Aorta (tissue), 5 donors: ENCODE measurements around the gene TAF1B. TPM values are rescaled to one million over a fixed set of nuclear protein-coding genes. Genes with fewer than 3 reads are reported as not detected.

Experiments
- ATAC-seq: fragments of 200-7000 bp; cut with Tn5 transposase; one replicate; pipeline ENCODE4 v1.9.1; 2022; ENCODE audit warnings: moderate library complexity; ENCODE audit not compliant: low FRiP score
- DNase-seq, 2 donors: peaks; one replicate each; pipeline ENCODE4 v3.0.0-alpha.2; 2020
- H3K27ac ChIP-seq, 2 donors: one replicate each; pipeline ENCODE4 v1.5.1; 2013; ENCODE audit warnings: low read length in 2 of 2, mild to moderate bottlenecking in 2 of 2, moderate library complexity in 2 of 2, control low read depth in 1 of 2, inconsistent platforms in 1 of 2, low read depth in 1 of 2
- H3K27me3 ChIP-seq, 2 donors: one replicate each; pipeline ENCODE4 v1.6.1; 2013; ENCODE audit warnings: control low read depth in 1 of 2, low read length in 1 of 2, mild to moderate bottlenecking in 1 of 2, moderate library complexity in 1 of 2; ENCODE audit not compliant: insufficient read depth in 2 of 2, control insufficient read depth in 1 of 2
- H3K36me3 ChIP-seq, 2 donors: one replicate each; pipeline ENCODE4 v1.6.1; 2013; ENCODE audit warnings: control low read depth in 1 of 2, low read length in 1 of 2, mild to moderate bottlenecking in 1 of 2; ENCODE audit not compliant: insufficient read depth in 2 of 2, control insufficient read depth in 1 of 2
- H3K4me1 ChIP-seq, 2 donors: one replicate each; pipeline ENCODE4 v1.6.1; 2013; ENCODE audit warnings: low read length in 2 of 2, control low read depth in 1 of 2, mild to moderate bottlenecking in 1 of 2, moderate library complexity in 1 of 2; ENCODE audit not compliant: insufficient read depth in 2 of 2, control insufficient read depth in 1 of 2
- H3K4me3 ChIP-seq, 2 donors: one replicate each; pipeline ENCODE4 v1.5.1; 2013; ENCODE audit warnings: low read length in 2 of 2, control low read depth in 1 of 2, mild to moderate bottlenecking in 1 of 2
- H3K9me3 ChIP-seq: one replicate; pipeline ENCODE4 v1.6.1; 2013; ENCODE audit warnings: mild to moderate bottlenecking, low read length; ENCODE audit not compliant: control insufficient read depth
- WGBS, 2 donors: extraction: QIAGEN DNeasy Blood & Tissue Kit; methylation state at CpG; one replicate each; pipeline ENCODE4 v1.1.7; 2013; 5-methylcytosine and 5-hydroxymethylcytosine counted together
- intact Hi-C, 2 donors: fragments of 100-400 bp; cut with DNase I; formaldehyde crosslinking; loops; one replicate each; pipeline versions ENCODE4 v1.14.2 to v1.15.0; 2022
- polyA plus RNA-seq, 2 donors: library from polyadenylated mRNA; stranded (reverse); fragments of 200-250 nt; gene quantifications; one replicate each; pipeline ENCODE4 v1.2.3, GENCODE V29; 2013
- total RNA-seq, 2 donors: library from RNA; stranded (reverse); fragmentation: NEBNext Ultra II Directional; extraction: Animal tissue kit (Norgen Biotek cat#: 25700); gene quantifications; one replicate each; pipeline ENCODE4 v1.2.1, GENCODE V29; 2021
- donor health status: healthy with polysubstance abuse.
- donor health status: Bipolar disorder and iron deficiency.
- donor health status: DM: no; HTN: no; CAD: no.
- donor health status: DM: no; HTN: no; CAD: no.
- donor health status: DM: yes; HTN: yes; CAD: no.

TAF1B gene
- total and polyA plus RNA-seq, 4 donors, result 2.8 to 21.9 (median 12.8) TPM

DNA sequence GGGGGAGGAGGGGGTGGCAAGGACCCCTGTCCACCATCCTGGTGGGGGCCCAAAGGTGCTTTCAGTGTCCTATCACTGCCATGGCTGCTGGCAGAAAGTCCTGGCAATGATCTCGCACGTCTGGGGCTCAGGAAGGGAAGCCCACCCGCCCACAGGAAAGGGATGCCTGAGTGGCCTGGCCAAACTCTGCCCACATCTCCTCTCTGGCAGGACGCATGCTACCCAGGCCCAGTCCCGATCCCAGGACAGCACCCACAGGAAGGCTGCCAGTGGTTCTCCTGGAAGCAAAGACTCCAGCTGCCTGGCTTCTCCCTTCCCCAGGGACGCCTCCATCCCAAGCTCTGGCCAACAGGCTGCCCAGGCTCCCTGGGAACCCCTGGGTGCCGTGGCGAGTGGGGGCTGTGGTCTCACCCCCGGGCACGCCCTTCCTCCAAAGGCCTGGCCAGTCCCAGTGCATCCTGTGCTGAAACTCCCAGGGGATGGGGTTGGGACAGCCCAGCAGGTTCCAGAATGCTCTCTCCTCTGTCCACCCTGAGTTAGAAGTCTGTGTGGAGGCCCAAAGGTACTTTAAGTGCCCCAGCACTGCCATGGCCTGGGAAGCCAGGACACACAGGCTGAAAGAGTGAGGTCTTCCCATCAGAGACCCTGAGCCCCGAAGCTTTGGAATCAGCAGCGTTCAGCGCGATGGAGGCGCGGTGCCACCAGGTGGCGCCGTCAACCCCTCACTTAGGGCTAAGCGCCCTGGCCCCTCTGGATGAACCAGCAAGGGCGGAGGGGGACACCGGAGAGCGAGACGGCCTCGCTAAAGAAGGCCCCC is 29.8 kb upstream of the TAF1B start:
- Histone ChIP-seq H3K27ac (no peak overlapping the region), H3K4me1 (no peaks in the 10 kb centered on the region), H3K27me3 (no peaks in the 10 kb centered on the region), H3K9me3 (no peaks in the 10 kb centered on the region), H3K4me3 (no peak overlapping the region), H3K36me3 (no peaks in the 10 kb centered on the region)
- ATAC-seq (peak; percentile 87), DNase-seq (peak; percentile 78 to 93)
- 8 to 9% methylated on average over 24 of the region's 24 CpGs for WGBS, 2 donors
- intact Hi-C loops, result loop anchor here (1.0 to 5.0 kb wide), 2 partner anchors 234 to 235 kb away; no protein-coding TSS in a partner anchor

DNA sequence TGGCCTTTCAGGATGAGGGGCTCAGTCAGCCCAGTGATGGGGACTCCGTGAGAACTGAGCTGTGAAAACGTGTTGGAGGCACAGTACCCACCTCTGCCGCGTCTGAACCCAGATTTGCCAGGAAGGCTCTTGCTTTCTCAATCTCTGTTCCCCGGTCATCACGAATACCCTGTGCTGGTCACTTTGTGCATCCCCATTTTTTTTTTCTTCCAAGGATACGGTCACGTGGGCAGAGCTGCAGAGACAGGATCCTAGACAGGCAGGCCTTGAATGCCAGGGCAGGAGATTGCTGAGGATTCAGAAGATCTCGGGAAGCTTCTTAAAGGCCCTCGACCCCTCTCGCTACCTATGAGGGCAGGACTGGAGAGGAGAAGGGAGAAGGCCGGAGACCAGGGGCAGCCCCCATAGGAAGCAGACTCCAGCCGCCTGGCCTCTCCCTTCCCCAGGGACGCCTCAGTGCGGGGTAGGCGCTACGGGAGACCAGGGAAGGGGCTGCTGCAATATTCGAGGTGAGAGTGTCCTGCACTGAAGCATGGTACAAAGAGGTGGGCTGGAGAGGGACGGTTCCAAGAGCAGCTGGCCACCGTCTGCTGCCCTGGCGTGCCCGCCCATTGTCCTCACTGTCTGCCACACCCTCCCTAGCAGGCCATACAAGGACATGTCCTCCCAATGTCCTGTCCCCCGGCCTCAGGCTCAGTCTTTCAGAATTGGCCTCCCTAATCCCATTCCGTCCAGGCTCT is 29.0 kb upstream of the TAF1B start:
- Histone ChIP-seq H3K4me3 (no peak overlapping the region), H3K27me3 (no peaks in the 10 kb centered on the region), H3K9me3 (no peaks in the 10 kb centered on the region), H3K4me1 (no peaks in the 10 kb centered on the region), H3K36me3 (no peaks in the 10 kb centered on the region), H3K27ac (no peak overlapping the region)
- no peak for ATAC-seq
- WGBS, 2 donors, result 69 to 70% methylated on average over 23 to 24 of the region's 24 CpGs
- intact Hi-C loops, result loop anchor here (1.0 to 5.0 kb wide), 2 partner anchors 233 to 234 kb away; no protein-coding TSS in a partner anchor
- peak in 1 of 2 donors; percentile 61 for DNase-seq

DNA sequence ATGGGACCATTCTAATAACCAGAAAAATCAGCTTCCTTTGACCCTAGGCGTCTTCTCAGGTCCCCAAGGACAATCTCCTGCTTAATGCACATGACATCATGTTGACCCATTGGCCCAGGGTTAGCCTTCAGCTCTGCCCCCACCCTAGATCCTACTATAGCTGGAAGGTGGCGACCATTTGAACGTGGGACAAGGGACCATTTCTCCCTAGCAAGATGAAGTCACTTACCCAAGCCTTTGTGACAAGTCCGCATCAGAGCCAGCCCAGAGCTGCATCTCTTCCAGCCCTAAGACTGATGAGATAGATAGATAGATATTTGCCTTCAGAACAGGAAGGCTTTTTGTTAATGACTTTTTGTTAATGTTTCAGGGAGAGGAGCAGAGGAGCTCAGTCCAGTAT is 28.2 kb upstream of the TAF1B start:
- Histone ChIP-seq H3K27ac (no peak overlapping the region), H3K9me3 (no peaks in the 10 kb centered on the region), H3K4me3 (no peak overlapping the region), H3K36me3 (no peaks in the 10 kb centered on the region), H3K4me1 (no peaks in the 10 kb centered on the region), H3K27me3 (no peaks in the 10 kb centered on the region)
- WGBS, 2 donors, result 96 to 97% methylated on average over 4 of the region's 4 CpGs
- DNase-seq (no peak), ATAC-seq (no peak)
- intact Hi-C loops, result no loop called here

DNA sequence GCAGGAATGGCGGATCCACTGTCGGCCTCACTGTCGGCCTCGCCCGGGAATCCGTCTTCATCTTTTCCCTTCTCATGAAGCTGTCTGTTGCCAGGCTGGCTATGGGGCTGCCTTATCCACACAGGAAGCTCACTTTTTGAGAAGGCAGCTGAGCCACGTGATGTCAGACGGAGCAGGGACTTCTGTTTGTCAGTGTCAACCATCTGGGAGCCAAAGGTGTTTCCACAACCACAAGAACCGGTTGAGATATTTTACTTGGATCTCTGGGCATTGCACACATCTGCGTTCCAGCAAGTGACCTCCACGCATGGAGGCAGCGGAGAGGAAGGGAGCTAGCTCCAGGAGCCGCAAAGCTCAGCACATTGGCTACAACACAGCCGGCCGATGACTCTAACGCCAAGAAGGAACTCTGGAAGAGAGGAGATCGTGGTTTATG is 27.4 kb upstream of the TAF1B start:
- no peaks in the 10 kb centered on the region for H3K27me3 ChIP-seq
- peak in 1 of 2 donors; percentile 61 for DNase-seq
- no peaks in the 10 kb centered on the region for H3K4me1 ChIP-seq
- no peak overlapping the region for H3K4me3 ChIP-seq
- H3K27ac ChIP-seq, result no peak overlapping the region
- ATAC-seq, result no peak
- H3K9me3 ChIP-seq, result no peaks in the 10 kb centered on the region
- H3K36me3 ChIP-seq, result no peaks in the 10 kb centered on the region
- intact Hi-C loops, result no loop called here
- WGBS, 2 donors, result 87 to 92% methylated on average over 17 of the region's 17 CpGs

DNA sequence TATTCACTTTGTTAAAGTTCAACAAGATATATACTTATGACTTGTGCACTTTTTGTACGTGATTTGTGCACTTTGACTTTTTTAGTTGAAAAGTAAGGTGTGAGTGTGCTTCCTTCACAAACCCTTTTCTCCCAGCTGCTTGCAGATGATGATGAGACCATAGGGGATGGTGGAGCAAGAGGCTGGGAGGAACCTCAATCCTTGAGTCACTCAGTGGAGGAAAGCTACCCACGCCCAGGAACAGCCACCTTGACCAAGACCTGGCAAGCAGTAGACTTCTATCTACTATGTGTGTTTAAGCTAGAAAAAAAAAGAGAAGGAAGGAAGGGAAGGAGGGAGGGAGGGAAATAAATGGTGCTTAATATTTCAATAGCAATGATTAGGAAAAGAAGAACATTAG is 25.2 kb upstream of the TAF1B start:
- 85% methylated on average over 2 of the region's 2 CpGs for WGBS, 2 donors
- Histone ChIP-seq H3K27ac (no peak overlapping the region), H3K36me3 (no peaks in the 10 kb centered on the region), H3K4me1 (no peaks in the 10 kb centered on the region), H3K9me3 (no peaks in the 10 kb centered on the region), H3K27me3 (no peaks in the 10 kb centered on the region), H3K4me3 (no peak overlapping the region)
- intact Hi-C loops, result no loop called here
- no peak for ATAC-seq
- no peak for DNase-seq

DNA sequence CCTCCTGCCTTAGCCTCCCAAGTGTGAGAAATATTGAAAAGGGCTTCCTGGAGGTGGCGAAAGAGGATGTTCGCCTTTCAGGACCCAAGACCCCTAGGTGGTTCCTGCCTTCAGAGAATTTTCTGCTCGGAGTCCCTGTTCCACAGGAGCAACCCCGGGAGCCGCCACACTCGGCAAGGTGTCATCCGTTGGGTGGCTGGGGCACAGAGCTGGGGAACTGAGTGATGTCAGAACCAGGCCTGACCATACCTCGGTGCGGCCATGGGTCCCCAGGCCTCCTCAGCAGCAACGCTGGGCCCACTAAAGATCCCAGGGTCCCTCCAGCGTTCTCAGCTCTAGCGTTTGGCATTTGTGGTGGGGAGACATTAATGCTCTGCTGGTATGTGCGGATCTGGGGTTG is 23.7 kb upstream of the TAF1B start:
- intact Hi-C loops, result no loop called here
- H3K4me1 ChIP-seq, result no peaks in the 10 kb centered on the region
- WGBS, 2 donors, result 90 to 95% methylated on average over 13 of the region's 13 CpGs
- no peaks in the 10 kb centered on the region for H3K36me3 ChIP-seq
- DNase-seq, result peak in 1 of 2 donors; percentile 66
- no peaks in the 10 kb centered on the region for H3K9me3 ChIP-seq
- H3K27me3 ChIP-seq, result no peaks in the 10 kb centered on the region
- no peak for ATAC-seq
- H3K27ac ChIP-seq, result no peak overlapping the region
- no peak overlapping the region for H3K4me3 ChIP-seq

DNA sequence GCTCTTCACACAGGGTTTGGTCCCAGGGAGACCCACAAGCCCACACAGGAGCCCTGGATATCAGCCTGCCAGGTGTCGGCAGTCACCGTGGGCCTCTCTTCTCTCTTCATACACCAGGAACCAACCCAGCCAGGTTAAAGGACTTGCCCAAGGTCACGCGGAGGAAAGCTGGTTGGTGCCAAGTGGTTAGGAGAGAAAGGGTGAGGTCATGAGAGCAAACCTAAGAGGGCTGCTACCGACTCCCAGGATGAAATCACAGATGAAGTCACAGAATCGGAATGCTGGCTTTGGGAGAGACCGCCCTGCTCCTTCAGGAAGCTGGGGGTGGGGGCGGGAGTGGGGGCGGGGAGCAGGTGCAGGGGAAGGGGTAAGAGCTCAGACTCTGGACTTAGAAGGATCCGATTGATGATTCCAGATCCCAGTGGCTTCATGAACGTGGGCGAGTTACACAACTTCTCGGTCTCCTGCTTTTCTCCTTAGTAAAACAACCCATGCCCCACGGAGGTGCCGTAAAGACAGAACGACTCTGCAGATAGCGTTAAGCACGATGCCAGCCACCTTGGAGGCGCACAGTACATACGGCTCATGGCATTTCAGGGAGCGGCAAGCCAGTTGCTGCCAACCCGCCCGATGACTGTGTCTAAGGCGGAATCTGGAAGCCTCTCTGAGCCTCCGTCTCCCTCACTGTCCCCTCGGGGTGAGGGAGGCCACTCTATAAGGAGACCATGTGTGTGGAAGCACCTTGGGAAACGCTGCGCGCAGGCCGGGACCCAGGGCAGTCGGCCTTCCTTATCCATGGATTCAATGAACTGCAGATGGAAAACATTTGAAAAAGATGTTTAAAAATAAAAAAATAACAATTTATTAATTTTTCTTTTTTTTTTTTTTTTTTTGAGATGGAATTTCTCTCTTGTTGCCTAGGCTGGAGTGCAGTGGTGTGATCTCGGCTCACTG is 23.0 kb upstream of the TAF1B start:
- H3K27ac ChIP-seq, result no peak overlapping the region
- 76 to 80% methylated on average over 32 of the region's 32 CpGs for WGBS, 2 donors
- ATAC-seq, result no peak

DNA sequence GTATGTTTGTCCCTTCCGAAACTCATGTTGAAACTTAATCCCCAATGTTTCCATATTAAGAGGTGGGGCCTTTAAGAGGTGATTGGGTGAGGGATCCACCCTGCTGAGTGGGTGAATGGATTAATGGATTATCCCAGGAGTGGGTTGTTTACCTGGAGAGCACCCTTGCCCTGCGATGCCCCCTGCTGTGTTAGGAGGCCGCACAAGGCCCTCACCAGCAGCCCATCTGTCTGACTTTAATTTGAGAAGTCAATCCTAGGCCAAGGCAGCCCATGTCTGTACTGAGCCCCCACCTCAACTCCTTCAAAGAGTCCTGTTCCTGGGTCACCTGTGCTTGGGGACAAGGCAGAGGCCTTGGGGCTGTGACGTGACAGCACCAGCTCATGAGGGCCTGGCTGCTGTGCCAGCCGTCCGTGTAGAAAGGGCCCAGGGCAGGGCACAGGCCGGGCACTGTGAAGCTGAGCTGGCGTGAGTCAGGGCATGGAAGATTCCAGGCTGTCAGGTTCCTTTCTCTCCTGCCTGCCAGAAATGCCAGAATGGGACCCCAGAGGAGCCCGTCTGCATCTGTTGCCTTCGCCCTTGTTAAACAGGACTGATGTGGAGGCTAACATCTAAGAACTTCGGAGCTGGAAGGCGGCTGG is 21.3 kb upstream of the TAF1B start:
- no peaks in the 10 kb centered on the region for H3K9me3 ChIP-seq
- no peaks in the 10 kb centered on the region for H3K4me1 ChIP-seq
- whole genome bisulfite sequencing, 2 donors, result 88 to 97% methylated on average over 12 of the region's 12 CpGs
- no peaks in the 10 kb centered on the region for H3K36me3 ChIP-seq
- H3K27me3 ChIP-seq, result no peaks in the 10 kb centered on the region
- ATAC-seq, result no peak
- no peak overlapping the region for H3K27ac ChIP-seq
- intact Hi-C loops, result no loop called here
- DNase-seq, result peak in 1 of 2 donors; percentile 52
- H3K4me3 ChIP-seq, result no peak overlapping the region

More for the DNA sequence above, 23.0 kb upstream of the TAF1B start:
- peak in 1 of 2 donors; percentile 46 for DNase-seq
- no peaks in the 10 kb centered on the region for H3K36me3 ChIP-seq
- no peak overlapping the region for H3K4me3 ChIP-seq
- no peaks in the 10 kb centered on the region for H3K27me3 ChIP-seq
- intact Hi-C loops, result no loop called here
- H3K4me1 ChIP-seq, result no peaks in the 10 kb centered on the region
- H3K9me3 ChIP-seq, result no peaks in the 10 kb centered on the region
